Stimulated activated CD4-positive, alpha-beta T cell treated with anti-CD3 and anti-CD28 coated beads, Interleukin-12 subunit alpha, Interleukin-12 subunit beta, amount 100 ng/mL, for 4 hours (primary cell): ENCODE measurements around the gene FREY1.
"Not testable (repeated sequence)": the region's sequence is repeated elsewhere in the genome, so short reads cannot be mapped to it uniquely, and the experiment has no call there.

ENCODE experiments used
- DNase-seq: peaks from one replicate; pipeline ENCODE4 v3.0.0-alpha.2; 2020

Gene FREY1

DNA sequence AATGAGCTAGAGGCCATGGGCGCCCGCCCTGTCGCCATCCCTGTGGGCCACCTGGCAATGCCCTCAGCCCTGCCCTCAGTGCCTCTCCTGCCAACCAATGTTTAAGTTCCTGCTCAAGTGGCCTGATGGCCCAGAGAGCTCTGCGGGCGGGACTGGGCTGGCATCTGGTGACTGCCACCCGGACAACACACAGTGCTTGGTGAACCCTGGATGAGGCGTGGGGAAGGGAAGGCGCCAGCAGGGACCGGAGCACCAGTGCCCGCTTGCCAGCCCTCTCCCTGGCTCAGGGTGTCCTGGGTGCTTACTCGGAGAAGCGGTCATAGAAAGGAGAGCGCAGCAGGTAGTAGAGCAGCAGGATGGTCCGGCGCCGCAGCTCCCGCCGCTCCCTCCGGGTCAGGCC is 6.4 kb upstream of the FREY1 start:
- DNase-seq: no peak

DNA sequence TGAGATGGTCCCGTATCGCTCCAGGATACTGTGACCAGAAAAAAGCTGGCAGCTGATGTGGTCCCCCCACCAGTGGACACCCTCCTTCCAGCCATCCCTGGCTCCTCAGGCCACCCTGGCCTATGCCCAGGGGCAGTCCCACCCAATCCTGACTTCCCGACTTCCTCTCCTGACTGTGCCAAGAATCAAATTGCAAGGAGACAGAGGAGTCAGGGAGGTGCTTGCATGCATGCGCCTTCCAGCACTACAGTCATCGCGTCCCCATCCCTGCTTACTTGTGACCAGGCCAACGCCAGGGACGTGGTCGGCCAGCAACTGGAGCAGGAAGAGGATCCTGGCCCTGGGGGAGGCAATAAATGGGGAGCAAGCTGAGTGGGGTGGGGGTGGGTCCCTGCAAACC is 3.6 kb upstream of the FREY1 start:
- DNase-seq: no peak

GRCh38 chr11:45909594-45910475 is 2.8 kb upstream of the FREY1 start:
- no peak for DNase-seq

- DNase-seq: no peak
Observed at GRCh38 chr11:45907911-45908370, 870 bp upstream of the FREY1 start.

DNA sequence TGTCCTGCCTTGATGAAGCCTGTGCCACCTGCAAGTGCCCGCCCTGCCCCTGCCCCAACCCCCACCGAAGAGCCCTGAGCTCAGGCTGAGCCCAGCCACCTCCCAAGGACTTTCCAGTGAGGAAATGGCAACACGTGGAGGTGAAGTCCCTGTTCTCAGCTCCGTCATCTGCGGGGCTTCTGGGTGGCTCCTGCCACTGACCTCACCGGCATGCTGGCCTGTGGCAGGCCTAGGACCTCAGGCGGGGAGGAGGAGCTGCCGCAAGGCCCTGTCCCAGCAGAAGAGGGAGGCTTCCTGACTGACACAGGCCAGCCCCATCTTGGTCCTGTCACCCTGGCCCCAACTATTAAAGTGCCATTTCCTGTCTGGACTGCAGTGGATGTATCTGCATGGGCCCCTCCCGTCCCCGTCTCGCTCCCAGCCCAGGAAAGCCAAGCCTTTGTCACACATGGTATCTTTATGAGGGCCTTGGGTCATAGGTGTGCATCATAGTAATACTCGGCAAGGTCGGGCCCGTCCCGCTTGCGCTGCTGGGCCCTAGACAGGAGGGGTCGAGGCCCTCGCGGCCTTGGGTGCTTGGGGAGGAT is 882 bp downstream of the FREY1 start:
- no peak for DNase-seq

DNA sequence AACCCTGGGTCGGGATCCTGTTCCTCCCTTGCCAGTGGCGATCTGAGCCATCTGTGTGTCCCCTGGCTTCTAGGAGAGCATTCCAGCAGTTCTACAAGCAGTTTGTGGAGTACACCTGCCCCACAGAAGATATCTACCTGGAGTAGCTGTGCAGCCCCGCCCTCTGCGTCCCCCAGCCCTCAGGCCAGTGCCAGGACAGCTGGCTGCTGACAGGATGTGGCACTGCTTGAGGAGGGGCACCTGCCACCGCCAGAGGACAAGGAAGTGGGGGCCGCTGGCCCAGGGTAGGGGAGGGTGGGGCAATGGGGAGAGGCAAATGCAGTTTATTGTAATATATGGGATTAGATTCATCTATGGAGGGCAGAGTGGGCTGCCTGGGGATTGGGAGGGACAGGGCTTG is 1.5 kb downstream of the FREY1 start:
- not testable (repeated sequence) for DNase-seq

- DNase-seq: no peak
Observed at GRCh38 chr11:45905095-45905494, 2.0 kb downstream of the FREY1 start.

- DNase-seq: no peak
Observed at GRCh38 chr11:45904309-45904915, 2.7 kb downstream of the FREY1 start.

DNA sequence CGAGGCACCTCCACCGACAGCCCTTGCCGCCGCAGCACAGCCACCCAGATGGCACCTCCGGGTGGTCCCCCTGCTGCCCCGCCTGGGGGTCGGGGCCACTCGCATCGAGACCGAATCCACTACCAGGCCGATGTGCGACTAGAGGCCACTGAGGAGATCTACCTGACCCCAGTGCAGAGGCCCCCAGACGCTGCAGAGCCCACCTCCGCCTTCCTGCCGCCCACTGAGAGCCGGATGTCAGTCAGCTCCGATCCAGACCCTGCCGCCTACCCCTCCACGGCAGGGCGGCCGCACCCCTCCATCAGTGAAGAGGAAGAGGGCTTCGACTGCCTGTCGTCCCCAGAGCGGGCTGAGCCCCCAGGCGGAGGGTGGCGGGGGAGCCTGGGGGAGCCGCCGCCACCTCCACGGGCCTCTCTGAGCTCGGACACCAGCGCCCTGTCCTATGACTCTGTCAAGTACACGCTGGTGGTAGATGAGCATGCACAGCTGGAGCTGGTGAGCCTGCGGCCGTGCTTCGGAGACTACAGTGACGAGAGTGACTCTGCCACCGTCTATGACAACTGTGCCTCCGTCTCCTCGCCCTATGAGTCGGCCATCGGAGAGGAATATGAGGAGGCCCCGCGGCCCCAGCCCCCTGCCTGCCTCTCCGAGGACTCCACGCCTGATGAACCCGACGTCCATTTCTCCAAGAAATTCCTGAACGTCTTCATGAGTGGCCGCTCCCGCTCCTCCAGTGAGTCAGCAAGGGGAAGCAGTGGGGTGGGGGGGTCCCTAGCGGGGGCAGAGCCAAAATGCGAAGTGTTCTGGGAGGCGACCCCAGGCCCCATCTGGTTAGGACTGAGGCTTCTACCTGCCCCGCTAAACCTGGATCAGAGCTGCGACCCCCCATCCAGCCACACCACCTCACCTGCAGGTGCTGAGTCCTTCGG is 4.4 kb downstream of the FREY1 start:
- no peak for DNase-seq

DNA sequence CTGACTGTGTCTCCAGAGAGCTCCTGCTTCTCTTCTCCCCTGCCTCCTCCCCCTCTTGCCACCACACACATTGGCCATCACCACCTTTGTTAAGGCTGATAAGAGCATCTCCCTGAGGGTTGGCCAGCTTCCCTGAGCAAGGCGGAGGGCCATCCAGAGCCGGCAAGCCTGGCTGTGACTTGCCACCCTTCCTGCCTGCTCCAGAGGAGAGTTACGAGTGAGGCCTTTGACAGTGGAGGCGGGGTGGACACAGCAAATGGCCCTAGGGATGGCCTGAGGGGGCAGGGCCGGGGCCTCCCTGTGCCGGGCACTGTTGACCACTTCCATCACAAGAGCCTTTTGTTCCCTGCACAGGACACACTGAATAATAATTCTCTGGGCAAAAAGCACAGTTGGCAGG is 5.4 kb downstream of the FREY1 start:
- DNase-seq: no peak

GRCh38 chr11:45900916-45901617 is 6.0 kb downstream of the FREY1 start:
- no peak for DNase-seq

- DNase-seq: not testable (repeated sequence)
Observed at GRCh38 chr11:45900175-45900800, 6.8 kb downstream of the FREY1 start.

GRCh38 chr11:45899448-45900174 is 7.5 kb downstream of the FREY1 start:
- DNase-seq: peak; percentile 44

DNA sequence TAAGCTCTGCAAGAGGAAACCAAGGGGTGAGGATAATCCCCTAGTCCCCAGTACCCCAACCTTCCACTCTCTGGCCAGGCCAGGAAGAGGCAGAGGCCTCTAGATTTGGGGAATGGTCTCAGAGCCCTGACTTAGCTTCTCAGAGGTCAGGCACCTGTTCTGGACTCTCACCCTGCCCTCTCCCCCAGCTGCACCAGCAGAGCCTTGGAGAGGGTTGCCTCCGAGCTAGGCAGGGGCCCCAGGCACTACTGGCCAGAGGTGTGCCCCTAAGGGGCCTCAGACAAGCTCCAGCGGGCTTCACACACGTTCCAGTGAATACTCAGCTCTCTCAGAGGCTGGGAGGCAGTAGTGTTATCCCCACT is 8.0 kb downstream of the FREY1 start:
- no peak for DNase-seq

DNA sequence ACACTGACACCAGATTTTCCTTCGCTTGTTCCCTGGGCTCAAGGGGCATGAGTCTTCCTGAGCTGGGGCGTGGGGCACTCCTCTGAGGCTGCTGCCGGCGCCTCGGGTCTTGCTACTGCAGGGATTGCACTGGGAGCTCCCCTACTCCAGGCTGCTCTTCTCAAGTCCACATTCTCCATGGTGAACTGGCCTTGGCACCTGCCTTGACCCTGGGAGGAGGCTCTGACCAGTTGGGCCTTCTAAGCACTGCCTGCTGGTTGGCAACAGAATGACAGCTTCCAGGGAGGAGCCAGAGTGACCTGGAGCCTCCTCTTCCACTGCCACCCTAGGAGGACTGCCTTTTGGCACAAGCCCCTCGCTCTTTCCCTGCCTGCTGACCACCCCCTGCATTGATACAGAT is 9.5 kb downstream of the FREY1 start:
- no peak for DNase-seq

GRCh38 chr11:45896422-45896984 is 10.6 kb downstream of the FREY1 start:
- no peak for DNase-seq

DNA sequence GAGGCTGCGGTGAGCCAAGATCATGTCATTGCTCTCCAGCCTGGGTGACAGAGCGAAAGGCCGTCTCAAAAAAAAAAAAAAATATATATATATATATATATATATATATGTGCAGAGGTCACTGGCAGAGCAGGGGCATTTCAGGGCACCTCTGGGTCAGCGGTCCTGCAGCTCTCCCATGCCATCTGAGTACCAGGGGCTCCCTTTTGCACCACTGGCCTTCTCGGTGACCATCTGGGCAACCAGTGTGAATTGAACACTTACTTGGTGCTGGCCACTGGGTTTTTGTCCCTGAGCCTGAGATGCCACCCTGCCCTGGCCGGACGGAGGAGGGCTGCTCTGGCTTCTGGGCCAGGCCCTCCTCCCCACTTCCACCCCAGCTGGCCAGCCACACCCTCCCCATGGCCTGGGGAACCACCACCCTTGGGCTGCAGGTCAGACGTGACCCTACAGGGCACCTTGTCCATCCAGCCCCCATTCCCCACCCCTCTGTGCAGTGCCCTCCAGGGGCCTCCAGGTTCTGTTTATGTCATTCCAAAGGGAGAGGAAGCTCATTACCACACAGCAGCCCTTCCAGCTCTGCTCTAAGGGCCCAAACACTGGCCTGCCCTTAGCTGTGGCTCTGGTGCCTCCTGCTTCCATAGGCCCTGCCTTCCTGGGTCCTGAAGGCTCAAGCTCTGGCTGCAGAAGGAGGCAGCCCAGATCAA is 11.4 kb downstream of the FREY1 start:
- no peak for DNase-seq

GRCh38 chr11:45894555-45895247 is 12.4 kb downstream of the FREY1 start:
- DNase-seq: no peak

DNA sequence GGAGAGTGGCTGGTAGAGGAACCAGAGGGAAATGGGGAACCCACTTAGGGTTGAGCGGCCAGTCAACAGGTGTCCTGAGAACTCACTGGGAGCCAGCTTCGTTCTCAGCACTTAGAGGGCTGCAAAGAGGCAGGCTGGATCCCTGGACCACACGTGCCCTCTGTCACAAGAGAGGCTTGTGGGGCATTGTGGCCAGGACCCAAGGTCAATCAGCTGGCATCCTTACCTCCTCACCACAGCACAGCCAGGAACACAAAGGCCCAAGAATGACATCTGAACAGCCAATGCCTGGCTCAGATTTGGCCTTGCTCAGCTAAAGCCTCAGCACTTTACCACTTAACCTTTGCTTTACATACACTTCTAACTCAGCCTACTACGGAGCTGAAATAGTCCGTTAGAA is 14.2 kb downstream of the FREY1 start:
- DNase-seq: no peak
